HCT116 (cell line): ENCODE measurements around the gene ARHGEF38. TPM values are rescaled to one million over a fixed set of nuclear protein-coding genes. Genes with fewer than 3 reads are reported as not detected.

Experiments
- ATAC-seq: fragments of 200-7000 bp; cut with Tn5 transposase; 2 replicates; pipeline ENCODE4 v1.9.1; 2020; ENCODE audit warnings: mild to moderate bottlenecking, moderate library complexity
- BruUV-seq: library from RNA; stranded (reverse); fragments of 400-500 nt; replicated peaks from 2 replicates; lab custom pipeline; 2021; lab: Mats Ljungman, UMichigan
- CTCF ChIA-PET: fragments of 300-600 bp; sonication (Branson Sonifier 250); formaldehyde crosslinking; loops from one replicate; lab custom pipeline; 2021; ENCODE audit warnings: antibody characterized with exemption; lab: Charles Lee
- POLR2A ChIA-PET: fragments of 300-600, 350-600 bp; sonication (Branson Sonifier 250); formaldehyde crosslinking; loops from one replicate; lab custom pipeline; 2021; ENCODE audit warnings: antibody characterized with exemption; lab: Charles Lee
- RAD21 ChIA-PET, 2 experiments: fragments of 300-600 bp; sonication (Branson Sonifier 250); formaldehyde crosslinking; loops; one replicate each; lab custom pipeline; 2023; ENCODE audit warnings: low total read pairs in 2 of 2; ENCODE audit not compliant: uncharacterized antibody in 2 of 2, unreplicated experiment in 2 of 2, low non-redundant PET in 1 of 2; lab: Charles Lee
- DNase-seq: peaks from one replicate; pipeline ENCODE4 v3.0.0-alpha.2; 2010; ENCODE audit warnings: low read depth, low spot score
- H2AFZ ChIP-seq: fragments of 200-600 bp; shearing (Covaris generic), sonication (generic); 2 replicates; pipeline ENCODE4 v1.6.1; 2017; ENCODE audit warnings: low read depth, mixed run types, mixed read lengths, antibody characterized with exemption, low read length; ENCODE audit not compliant: poor library complexity, severe bottlenecking
- H3K27ac ChIP-seq: 2 replicates; pipeline ENCODE4 v1.5.1; 2012; ENCODE audit warnings: low read depth, low read length
- H3K27me3 ChIP-seq: fragments of 200-600 bp; sonication (generic); 2 replicates; pipeline ENCODE4 v1.6.1; 2016; ENCODE audit warnings: mixed run types, low read length, mixed read lengths; ENCODE audit not compliant: insufficient read depth
- H3K36me3 ChIP-seq, 2 experiments: fragments of 200-500 bp in 1 of 2; fragments of 200-600 bp in 1 of 2; sonication (Bioruptor generic) in 1 of 2; sonication (generic) in 1 of 2; 2 replicates each; pipeline versions ENCODE4 v1.5.1 to v1.6.1; 2014 to 2016; ENCODE audit warnings: low read length in 2 of 2, inconsistent platforms in 1 of 2, mixed read lengths in 1 of 2, mixed run types in 1 of 2; ENCODE audit not compliant: insufficient read depth in 2 of 2, control insufficient read depth in 1 of 2
- H3K4me1 ChIP-seq, 2 experiments: fragments of 200-600 bp in 1 of 2; sonication (generic) in 1 of 2; 2 replicates each; pipeline versions ENCODE4 v1.5.1 to v1.6.1; 2012 to 2017; ENCODE audit warnings: low read length in 2 of 2, inconsistent platforms in 1 of 2, mild to moderate bottlenecking in 1 of 2, mixed read lengths in 1 of 2, mixed run types in 1 of 2, moderate library complexity in 1 of 2; ENCODE audit not compliant: insufficient read depth in 2 of 2, control insufficient read depth in 1 of 2
- H3K4me2 ChIP-seq: fragments of 200-600 bp; sonication (generic); 2 replicates; pipeline ENCODE4 v1.6.1; 2017; ENCODE audit warnings: mixed run types, low read length, mixed read lengths
- H3K4me3 ChIP-seq, 2 experiments: fragments of 200-600 bp in 1 of 2; sonication (generic) in 1 of 2; replicated peaks in 1 of 2; 2 replicates each; pipeline ENCODE4 v1.5.1; 2011 to 2016; ENCODE audit warnings: low read length in 2 of 2, control low read depth in 1 of 2, low read depth in 1 of 2, mild to moderate bottlenecking in 1 of 2, mixed read lengths in 1 of 2, mixed run types in 1 of 2
- H3K79me2 ChIP-seq: fragments of 200-600 bp; sonication (generic); 2 replicates; pipeline ENCODE4 v1.6.1; 2017; ENCODE audit warnings: mild to moderate bottlenecking, mixed run types, low read length, moderate library complexity, mixed read lengths; ENCODE audit not compliant: insufficient read depth
- H3K9ac ChIP-seq: fragments of 200-600 bp; sonication (generic); 2 replicates; pipeline ENCODE4 v1.6.1; 2016; ENCODE audit warnings: low read length, mixed read lengths
- H3K9me2 ChIP-seq: fragments of 200-600 bp; sonication (generic), shearing (Covaris generic); 2 replicates; pipeline ENCODE4 v1.6.1; 2017; ENCODE audit warnings: mixed run types, mild to moderate bottlenecking, moderate library complexity; ENCODE audit not compliant: insufficient read depth
- H3K9me3 ChIP-seq, 2 experiments: fragments of 200-500 bp in 1 of 2; fragments of 200-600 bp in 1 of 2; sonication (Bioruptor generic) in 1 of 2; sonication (generic) in 1 of 2; 2 replicates each; pipeline ENCODE4 v1.6.1; 2014 to 2017; ENCODE audit warnings: low read length in 2 of 2, mixed read lengths in 2 of 2, inconsistent platforms in 1 of 2, low read depth in 1 of 2, mild to moderate bottlenecking in 1 of 2, mixed run types in 1 of 2, moderate library complexity in 1 of 2; ENCODE audit not compliant: control insufficient read depth in 1 of 2, insufficient read depth in 1 of 2
- H4K20me1 ChIP-seq: fragments of 200-600 bp; sonication (generic), shearing (Covaris generic); 2 replicates; pipeline ENCODE4 v1.6.1; 2017; ENCODE audit warnings: mixed run types, mild to moderate bottlenecking, moderate library complexity; ENCODE audit not compliant: insufficient read depth
- EGR1 ChIP-seq: IDR thresholded peaks from 2 replicates; pipeline ENCODE4 v1.6.1; 2012; ENCODE audit warnings: low read depth
- EZH2 ChIP-seq: fragments of 200-600 bp; sonication (generic); IDR thresholded peaks from 2 replicates; pipeline ENCODE4 v1.6.1; 2017; ENCODE audit warnings: antibody characterized with exemption, mixed run types
- FOSL1 ChIP-seq: IDR thresholded peaks from 2 replicates; pipeline ENCODE4 v1.6.1; 2012; ENCODE audit warnings: low read depth
- SIN3A ChIP-seq: IDR thresholded peaks from 2 replicates; pipeline ENCODE4 v1.6.1; 2012; ENCODE audit warnings: low read depth
- SP1 ChIP-seq: IDR thresholded peaks from 2 replicates; pipeline ENCODE4 v1.6.1; 2012; ENCODE audit warnings: low read depth
- YY1 ChIP-seq: IDR thresholded peaks from 2 replicates; pipeline ENCODE4 v1.6.1; 2011; ENCODE audit warnings: low read length, low read depth, moderate library complexity, mild to moderate bottlenecking; ENCODE audit not compliant: insufficient replicate concordance; ENCODE audit errors: extremely low read depth
- ZFX ChIP-seq: fragments of 450-650 bp; IDR thresholded peaks from 2 replicates; pipeline ENCODE4 v1.6.1; 2017
- ZNF274 ChIP-seq: fragments of 200-500 bp; sonication (Bioruptor generic); IDR thresholded peaks from 2 replicates; pipeline ENCODE4 v1.6.1; 2014; ENCODE audit warnings: mild to moderate bottlenecking, low read depth, low read length, inconsistent platforms
- intact Hi-C: fragments of 100-400 bp; cut with micrococcal nuclease; formaldehyde crosslinking; loops from 2 replicates; pipeline ENCODE4 v1.10.0; 2022
- total RNA-seq: library from RNA; stranded (reverse); gene quantifications from one replicate; pipeline ENCODE4 v1.2.1, GENCODE V29; 2021; ENCODE audit not compliant: unreplicated experiment
- TF ChIP-seq, protein P1 (sequence below), 3 experiments: fragments of 200-600 bp in 1 of 3; sonication (generic) in 1 of 3; IDR thresholded peaks in 2 of 3; conservative IDR thresholded peaks in 1 of 3; 2 replicates each; pipeline ENCODE4 v1.5.1; 2012 to 2017; ENCODE audit warnings: low read depth in 2 of 3, low read length in 2 of 3, antibody characterized with exemption in 1 of 3, borderline replicate concordance in 1 of 3, control low read depth in 1 of 3, mild to moderate bottlenecking in 1 of 3, mixed read lengths in 1 of 3, mixed run types in 1 of 3, moderate library complexity in 1 of 3; ENCODE audit not compliant: insufficient read depth in 1 of 3

The ARHGEF38 gene
- total RNA-seq, 1 experiment from 2014 or later: not detected

DNA sequence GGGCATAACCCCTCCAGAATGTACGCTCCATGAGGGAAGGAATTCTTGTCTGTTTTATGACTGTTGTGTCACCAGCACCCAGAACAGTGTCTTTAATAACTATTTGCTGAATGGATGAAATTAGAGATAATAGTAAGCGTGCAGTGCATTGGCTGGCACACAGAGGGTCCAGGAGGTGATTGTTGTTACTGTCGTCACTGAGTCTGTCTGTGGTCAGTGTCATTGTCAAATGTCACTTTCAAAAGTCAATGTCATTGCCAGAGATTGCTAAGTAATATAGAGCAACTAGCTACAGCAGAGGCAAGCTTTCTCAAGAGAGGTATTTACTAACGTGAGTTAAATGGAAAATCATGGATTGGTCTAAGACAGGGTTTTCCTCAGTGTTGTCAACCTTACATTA, 70.7 kb downstream of the ARHGEF38 start:
- no peak overlapping the region for H2AFZ ChIP-seq
- ChIA-PET CTCF (no interaction called here), RAD21 (no interaction called here), POLR2A (no interaction called here)
- BruUV-seq: no TSS peak
- no peak overlapping the region for H3K4me2 ChIP-seq
- H3K36me3 ChIP-seq: no peaks in the 10 kb centered on the region
- no peaks in the 10 kb centered on the region for H4K20me1 ChIP-seq
- DNase-seq (no peak), ATAC-seq (no peak)
- no peaks in the 10 kb centered on the region for H3K27me3 ChIP-seq
- no peaks in the 10 kb centered on the region for H3K9me3 ChIP-seq
- no peaks in the 10 kb centered on the region for H3K9me2 ChIP-seq
- no peak overlapping the region for H3K9ac ChIP-seq
- H3K27ac ChIP-seq: no peak overlapping the region
- intact Hi-C loops: no loop called here
- H3K4me1 ChIP-seq: peaks cover 0 to 11% of the 10 kb centered on the region in 2 experiments; a peak in 1 of 4 replicates
- no peak overlapping the region for H3K4me3 ChIP-seq
- no peak for TF ChIP-seq ZFX
- no peak for TF ChIP-seq FOSL1
- no peak for TF ChIP-seq EZH2
- TF ChIP-seq ZNF274: no peak
- TF ChIP-seq EGR1: no peak
- TF ChIP-seq SP1: no peak
- TF ChIP-seq, protein P1, sequence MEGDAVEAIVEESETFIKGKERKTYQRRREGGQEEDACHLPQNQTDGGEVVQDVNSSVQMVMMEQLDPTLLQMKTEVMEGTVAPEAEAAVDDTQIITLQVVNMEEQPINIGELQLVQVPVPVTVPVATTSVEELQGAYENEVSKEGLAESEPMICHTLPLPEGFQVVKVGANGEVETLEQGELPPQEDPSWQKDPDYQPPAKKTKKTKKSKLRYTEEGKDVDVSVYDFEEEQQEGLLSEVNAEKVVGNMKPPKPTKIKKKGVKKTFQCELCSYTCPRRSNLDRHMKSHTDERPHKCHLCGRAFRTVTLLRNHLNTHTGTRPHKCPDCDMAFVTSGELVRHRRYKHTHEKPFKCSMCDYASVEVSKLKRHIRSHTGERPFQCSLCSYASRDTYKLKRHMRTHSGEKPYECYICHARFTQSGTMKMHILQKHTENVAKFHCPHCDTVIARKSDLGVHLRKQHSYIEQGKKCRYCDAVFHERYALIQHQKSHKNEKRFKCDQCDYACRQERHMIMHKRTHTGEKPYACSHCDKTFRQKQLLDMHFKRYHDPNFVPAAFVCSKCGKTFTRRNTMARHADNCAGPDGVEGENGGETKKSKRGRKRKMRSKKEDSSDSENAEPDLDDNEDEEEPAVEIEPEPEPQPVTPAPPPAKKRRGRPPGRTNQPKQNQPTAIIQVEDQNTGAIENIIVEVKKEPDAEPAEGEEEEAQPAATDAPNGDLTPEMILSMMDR (IDR thresholded peaks at IDR 0.05 in 2 of 3, conservative IDR thresholded peaks at IDR 0.05 in 1 of 3; ENCODE audit: borderline replicate concordance in 1 of 3, insufficient read depth in 1 of 3, low read depth in 2 of 3, low read length in 2 of 3): no peak
- H3K79me2 ChIP-seq: no peaks in the 10 kb centered on the region

DNA sequence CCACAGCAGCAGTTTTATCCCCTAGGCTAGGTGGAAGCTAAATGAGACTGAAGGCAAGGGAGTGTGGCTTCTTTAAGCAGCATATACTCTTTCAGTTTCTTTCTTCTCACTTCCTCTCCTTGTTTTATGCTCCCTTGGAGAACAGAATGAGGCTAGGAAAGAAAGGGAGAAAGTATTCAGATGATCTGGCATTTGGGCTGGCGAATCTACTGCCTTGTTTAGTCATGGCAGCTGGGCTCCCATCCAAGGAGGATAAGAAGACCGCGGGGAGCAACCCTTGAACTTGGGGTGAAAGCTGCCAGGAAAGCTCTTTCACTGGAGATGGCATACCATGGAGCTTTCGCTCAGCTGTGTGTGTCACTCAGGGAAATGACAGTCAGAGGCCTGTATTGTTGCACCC, 72.1 kb downstream of the ARHGEF38 start:
- Histone ChIP-seq H2AFZ (no peak overlapping the region), H3K36me3 (no peaks in the 10 kb centered on the region), H3K4me2 (no peak overlapping the region), H3K9me2 (no peaks in the 10 kb centered on the region), H3K9ac (no peak overlapping the region), H3K9me3 (no peaks in the 10 kb centered on the region), H4K20me1 (no peaks in the 10 kb centered on the region), H3K4me1 (peaks cover 0 to 11% of the 10 kb centered on the region in 2 experiments; a peak in 1 of 4 replicates), H3K79me2 (no peaks in the 10 kb centered on the region), H3K27ac (no peak overlapping the region), H3K4me3 (no peak overlapping the region), H3K27me3 (no peaks in the 10 kb centered on the region)
- ChIA-PET POLR2A (no interaction called here), CTCF (no interaction called here), RAD21 (no interaction called here)
- DNase-seq: no peak
- no peak for ATAC-seq
- intact Hi-C loops: no loop called here
- TF ChIP-seq YY1 (no peak), ZNF274 (no peak), SIN3A (no peak)
- no TSS peak for BruUV-seq
